Measurements from ENCODE around the gene CPO.

DNA sequence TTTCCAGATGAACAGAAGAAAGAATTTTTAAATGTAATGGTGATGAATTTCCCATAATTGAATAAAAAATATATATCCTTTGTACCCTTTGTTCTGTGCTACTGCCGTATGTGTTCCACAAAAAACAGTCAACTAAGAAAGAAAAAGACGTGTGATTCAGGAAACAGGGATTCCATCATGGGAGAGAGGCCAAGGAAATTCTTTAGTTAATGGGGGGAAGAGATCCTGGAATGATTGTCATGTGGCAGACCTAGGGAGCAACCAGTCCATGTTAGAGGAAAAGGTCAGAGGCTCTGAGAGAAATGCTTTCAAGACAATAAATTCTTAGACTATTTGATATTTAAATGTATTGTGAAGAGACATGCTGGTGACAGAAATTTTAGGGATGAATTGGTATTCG, 76.6 kb downstream of the CPO start:
- TF ChIP-seq CEBPB (tag; IDR thresholded peaks at IDR 0.05) (no peak), CHD2 (IDR thresholded peaks at IDR 0.05; ENCODE audit: low read depth, low read length) (no peak), HDAC2 (IDR thresholded peaks at IDR 0.05) (no peak), NCOR1 (IDR thresholded peaks at IDR 0.05) (no peak), POLR2A (conservative IDR thresholded peaks at IDR 0.05) (no peak), ZNF778 (CRISPR knock-in tag; IDR thresholded peaks at IDR 0.05) (no peak), BDP1 (IDR thresholded peaks at IDR 0.05; ENCODE audit: insufficient read depth, insufficient read length) (no peak)
